Measurements from ENCODE around the gene SPOCK1. TPM values are rescaled to one million over a fixed set of nuclear protein-coding genes. Genes with fewer than 3 reads are reported as not detected.

Gene SPOCK1
- total and polyA plus RNA-seq, 2 of the 4 experiments (the other 2 are of a cell fraction) = 5.0 to 20.3 TPM

GRCh38 chr5:137040024-137040423 lies 459.1 kb downstream of the SPOCK1 start:
- in situ Hi-C loops (cut with MboI; ENCODE audit: low sequenced_read_pairs) = no loop called here
- POLR2A ChIA-PET (ENCODE audit: unreplicated experiment) = no interaction called here

More at GRCh38 chr5:137040024-137040423, 459.1 kb downstream of the SPOCK1 start:
- TF ChIP-seq SMC3 (IDR thresholded peaks at IDR 0.05; ENCODE audit: low read depth, low read length) (no peak), ELK1 (IDR thresholded peaks at IDR 0.05; ENCODE audit: borderline replicate concordance, low read depth, low read length) (no peak), CTCF (conservative IDR thresholded peaks at IDR 0.05; ENCODE audit: low read depth, low read length) (no peak), RAD21 (IDR thresholded peaks at IDR 0.05; ENCODE audit: low read length) (no peak), CHD1 (IDR thresholded peaks at IDR 0.05; ENCODE audit: low read depth, low read length) (no peak), RCOR1 (IDR thresholded peaks at IDR 0.05; ENCODE audit: insufficient replicate concordance, low read length) (no peak), MXI1 (IDR thresholded peaks at IDR 0.05; ENCODE audit: borderline replicate concordance, low read depth, low read length) (no peak), RFX5 (IDR thresholded peaks at IDR 0.05; ENCODE audit: low read depth, low read length) (no peak), CEBPB (IDR thresholded peaks at IDR 0.05; ENCODE audit: low read depth, low read length) (no peak), FOS (IDR thresholded peaks at IDR 0.05; ENCODE audit: low read depth, low read length) (no peak), BHLHE40 (IDR thresholded peaks at IDR 0.05; ENCODE audit: low read depth, low read length) (no peak), POLR2A (IDR thresholded peaks at IDR 0.05; ENCODE audit: low read depth, low read length) (no peak), USF2 (IDR thresholded peaks at IDR 0.05; ENCODE audit: low read depth, low read length) (no peak), MAZ (IDR thresholded peaks at IDR 0.05; ENCODE audit: borderline replicate concordance, low read depth, low read length) (no peak), NFE2L2 (IDR thresholded peaks at IDR 0.05; ENCODE audit: low read depth, low read length) (no peak), MAFK (IDR thresholded peaks at IDR 0.05; ENCODE audit: low read depth, low read length) (no peak)
- no peak overlapping the region for H3K27ac ChIP-seq (ENCODE audit: insufficient read depth, low read length)
- no peak overlapping the region for H3K9ac ChIP-seq (ENCODE audit: low read depth, low read length)
- no peak for ATAC-seq (ENCODE audit: low read depth)
- H4K5ac ChIP-seq (ENCODE audit: low read depth, low read length) = no peak overlapping the region
- no peak overlapping the region for H2BK20ac ChIP-seq (ENCODE audit: low read depth, low read length)
- H3K23ac ChIP-seq (ENCODE audit: low read depth, low read length) = no peak overlapping the region
- no peak for DNase-seq
- H3K9me1 ChIP-seq (ENCODE audit: insufficient read depth, low read length) = no peaks in the 10 kb centered on the region
- dilution Hi-C loops (cut with HindIII; ENCODE audit: low sequenced_read_pairs, unreplicated experiment) = no loop called here
- H3K14ac ChIP-seq (replicated peaks; ENCODE audit: low read depth, low read length) = no peak overlapping the region
- H3K36me3 ChIP-seq (ENCODE audit: control insufficient read depth, insufficient read depth, low read length) = no peaks in the 10 kb centered on the region
- no peak overlapping the region for H3K4me2 ChIP-seq (ENCODE audit: low read depth, low read length)
- H2AK5ac ChIP-seq (ENCODE audit: low read depth, low read length) = no peak overlapping the region
- no peak overlapping the region for H2BK5ac ChIP-seq (ENCODE audit: low read depth, low read length, poor library complexity, severe bottlenecking)
- no peak overlapping the region for H3K4ac ChIP-seq (ENCODE audit: low read depth, low read length)
- H3K9me3 ChIP-seq (ENCODE audit: control insufficient read depth, insufficient read depth, low read length) = no peaks in the 10 kb centered on the region
- H2BK120ac ChIP-seq (ENCODE audit: low read depth, low read length) = no peak overlapping the region
- no peak overlapping the region for H3K18ac ChIP-seq (ENCODE audit: low read depth, low read length)
- H3K4me3 ChIP-seq (ENCODE audit: insufficient read depth, low read depth, low read length) = no peak overlapping the region
- CTCF ChIA-PET = no interaction called here
- no peaks in the 10 kb centered on the region for H3K79me1 ChIP-seq (ENCODE audit: low read depth in 1 of 2, low read length in 2 of 2)
- intact Hi-C loops (cut with micrococcal nuclease) = no loop called here
- no peak overlapping the region for H2BK15ac ChIP-seq (ENCODE audit: low read depth, low read length)
- H4K20me1 ChIP-seq (ENCODE audit: insufficient read depth, low read length) = no peaks in the 10 kb centered on the region
- H3K56ac ChIP-seq (ENCODE audit: extremely low read depth, insufficient read depth, low read length) = no peak overlapping the region
- no peak overlapping the region for H4K91ac ChIP-seq (ENCODE audit: insufficient read depth, low read depth, low read length)
- no peak overlapping the region for H2AK9ac ChIP-seq (replicated peaks; ENCODE audit: low read depth, low read length, poor library complexity)
- BruUV-seq (replicated peaks) = no TSS peak
- no peak overlapping the region for H4K8ac ChIP-seq (ENCODE audit: low read depth in 2 of 2, low read length in 2 of 2)
- H3K4me1 ChIP-seq (ENCODE audit: control insufficient read depth, insufficient read depth, low read length) = no peaks in the 10 kb centered on the region
- WGBS, 2 experiments (ENCODE audit: extremely low coverage in 2 of 2, insufficient read length in 1 of 2) = 58% methylated on average over 2 of the region's 4 CpGs; no CpG with 5 or more reads in 1 of the 2 experiments
- no peak overlapping the region for H2AFZ ChIP-seq (replicated peaks; ENCODE audit: low read length, poor library complexity)
- no peaks in the 10 kb centered on the region for H3K27me3 ChIP-seq (ENCODE audit: control insufficient read depth, insufficient read depth, low read length)

Data from IMR-90 (cell line).